ENCODE measurements around the gene UBE2L5.

Gene UBE2L5

GRCh38 chr13:30395192-30396158 is 26.8 kb upstream of the UBE2L5 start:
- peak overlapping the region; percentile 99 for H3K4me3 Mint-ChIP-seq
- H3K36me3 Mint-ChIP-seq, result no peaks in the 10 kb centered on the region
- peaks cover 8% of the 10 kb centered on the region for H3K4me1 Mint-ChIP-seq
- peak overlapping the region; percentile 94 for H3K27ac Mint-ChIP-seq
- peak; percentile 54 to 59 for DNase-seq (ENCODE audit: low spot score in 2 of 2)
- ATAC-seq (ENCODE audit: low read depth), result peak; percentile 89
- H3K9me3 Mint-ChIP-seq, result no peaks in the 10 kb centered on the region
- no peaks in the 10 kb centered on the region for H3K27me3 Mint-ChIP-seq

DNA sequence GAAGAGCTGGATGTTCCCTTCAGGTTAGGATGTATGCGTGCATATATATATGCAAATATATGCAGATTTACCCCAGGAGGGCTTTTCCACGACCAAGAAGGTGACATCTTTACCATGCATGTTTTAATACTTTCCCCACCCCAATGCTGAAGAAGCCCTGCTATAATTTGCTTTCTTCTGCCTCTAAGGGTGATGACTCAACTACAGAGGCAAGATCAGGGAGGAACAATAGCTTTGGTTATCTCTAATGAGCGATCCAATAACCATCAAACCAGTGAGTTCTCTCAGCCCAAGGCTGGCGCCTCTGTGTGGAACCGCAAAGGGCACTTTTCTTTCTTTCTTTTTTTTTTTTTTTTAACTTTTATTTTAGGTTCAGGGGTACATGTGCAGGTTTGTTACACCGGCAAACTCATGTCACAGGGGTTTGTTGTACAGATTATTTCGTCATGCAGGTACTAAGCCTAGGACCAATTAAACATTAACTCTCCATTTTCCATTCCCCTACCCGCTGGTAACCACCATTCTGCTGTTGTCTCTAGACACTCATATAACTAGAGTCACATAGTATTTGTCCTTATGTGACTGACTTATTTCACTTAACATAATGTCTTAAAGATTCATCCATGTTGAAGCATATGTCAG is 25.7 kb upstream of the UBE2L5 start:
- H3K27me3 Mint-ChIP-seq, result no peaks in the 10 kb centered on the region
- ATAC-seq (ENCODE audit: low read depth) (peak; percentile 23), DNase-seq (ENCODE audit: low spot score in 2 of 2) (no peak)
- peak overlapping the region; percentile 14 for H3K4me3 Mint-ChIP-seq
- H3K27ac Mint-ChIP-seq, result no peak overlapping the region
- H3K36me3 Mint-ChIP-seq, result no peaks in the 10 kb centered on the region
- H3K4me1 Mint-ChIP-seq, result peaks cover 8% of the 10 kb centered on the region
- H3K9me3 Mint-ChIP-seq, result no peaks in the 10 kb centered on the region

GRCh38 chr13:30398601-30399072 is 23.7 kb upstream of the UBE2L5 start:
- Mint-ChIP-seq H3K9me3 (no peaks in the 10 kb centered on the region), H3K27me3 (no peaks in the 10 kb centered on the region), H3K4me1 (peaks cover 8% of the 10 kb centered on the region), H3K36me3 (no peaks in the 10 kb centered on the region), H3K4me3 (no peak overlapping the region), H3K27ac (no peak overlapping the region)
- ATAC-seq (ENCODE audit: low read depth) (no peak), DNase-seq (ENCODE audit: low spot score in 2 of 2) (no peak)

GRCh38 chr13:30400376-30400775 is 21.9 kb upstream of the UBE2L5 start:
- no peak for ATAC-seq (ENCODE audit: low read depth)
- Mint-ChIP-seq H3K9me3 (no peaks in the 10 kb centered on the region), H3K27me3 (no peaks in the 10 kb centered on the region), H3K4me1 (peaks cover under 1% of the 10 kb centered on the region), H3K4me3 (no peak overlapping the region), H3K36me3 (no peaks in the 10 kb centered on the region), H3K27ac (no peak overlapping the region)
- no peak for DNase-seq (ENCODE audit: low spot score in 2 of 2)

DNA sequence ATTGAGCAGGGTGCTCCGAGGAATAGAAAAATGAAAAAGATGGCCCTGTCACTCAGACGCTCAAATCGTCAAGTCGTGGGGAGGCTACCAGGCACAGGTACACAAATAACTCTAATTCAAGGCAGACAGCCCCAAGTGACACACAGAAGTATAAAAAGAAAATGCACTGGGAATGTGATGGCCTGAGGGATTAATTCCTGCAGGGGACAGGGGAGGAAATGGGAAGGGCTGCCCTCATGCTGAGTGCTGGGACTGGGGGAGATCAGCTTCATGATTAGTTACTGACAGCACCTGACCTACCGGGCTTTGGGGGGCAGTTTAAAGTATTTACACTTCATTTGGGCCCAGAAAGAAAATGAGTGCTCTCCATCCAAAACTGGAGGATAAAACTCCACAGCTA is 20.9 kb upstream of the UBE2L5 start:
- ATAC-seq (ENCODE audit: low read depth) (no peak), DNase-seq (ENCODE audit: low spot score in 2 of 2) (no peak)
- no peak overlapping the region for H3K27ac Mint-ChIP-seq
- H3K4me3 Mint-ChIP-seq, result no peak overlapping the region
- H3K36me3 Mint-ChIP-seq, result no peaks in the 10 kb centered on the region
- H3K4me1 Mint-ChIP-seq, result peaks cover under 1% of the 10 kb centered on the region
- H3K27me3 Mint-ChIP-seq, result no peaks in the 10 kb centered on the region
- no peaks in the 10 kb centered on the region for H3K9me3 Mint-ChIP-seq

DNA sequence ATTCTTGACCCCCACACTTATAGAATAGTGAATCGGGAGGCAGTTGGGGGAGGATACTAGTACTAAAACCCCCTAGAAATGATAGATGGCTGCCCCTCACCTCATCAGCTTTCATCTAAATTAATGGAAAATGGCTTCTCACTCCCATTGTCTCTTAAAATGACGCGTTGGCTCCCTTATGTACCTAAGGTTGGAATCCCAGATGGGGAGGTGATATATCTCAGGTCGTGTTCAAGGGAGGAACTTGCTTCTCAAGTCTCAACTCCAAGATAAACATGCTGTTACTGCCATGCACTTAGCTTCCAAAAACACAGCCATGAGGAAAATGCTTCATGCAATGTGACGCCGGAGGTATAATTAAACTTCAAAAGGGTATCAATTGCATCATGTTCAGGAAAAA is 18.8 kb upstream of the UBE2L5 start:
- H3K4me1 Mint-ChIP-seq, result peaks cover 12% of the 10 kb centered on the region
- H3K27me3 Mint-ChIP-seq, result no peaks in the 10 kb centered on the region
- no peak overlapping the region for H3K27ac Mint-ChIP-seq
- ATAC-seq (ENCODE audit: low read depth) (no peak), DNase-seq (ENCODE audit: low spot score in 2 of 2) (no peak)
- no peak overlapping the region for H3K4me3 Mint-ChIP-seq
- no peaks in the 10 kb centered on the region for H3K36me3 Mint-ChIP-seq
- H3K9me3 Mint-ChIP-seq, result no peaks in the 10 kb centered on the region

GRCh38 chr13:30404207-30404606 is 18.1 kb upstream of the UBE2L5 start:
- Mint-ChIP-seq H3K9me3 (no peaks in the 10 kb centered on the region), H3K36me3 (no peaks in the 10 kb centered on the region), H3K4me3 (no peak overlapping the region), H3K27ac (no peak overlapping the region), H3K27me3 (no peaks in the 10 kb centered on the region), H3K4me1 (peaks cover 12% of the 10 kb centered on the region)
- ATAC-seq (ENCODE audit: low read depth), result no peak
- no peak for DNase-seq (ENCODE audit: low spot score in 2 of 2)

- H3K27ac Mint-ChIP-seq, result peak overlapping the region; percentile 33
- H3K36me3 Mint-ChIP-seq, result no peaks in the 10 kb centered on the region
- H3K4me3 Mint-ChIP-seq, result no peak overlapping the region
- ATAC-seq (ENCODE audit: low read depth) (no peak), DNase-seq (ENCODE audit: low spot score in 2 of 2) (no peak)
- H3K9me3 Mint-ChIP-seq, result no peaks in the 10 kb centered on the region
- no peaks in the 10 kb centered on the region for H3K27me3 Mint-ChIP-seq
- H3K4me1 Mint-ChIP-seq, result peaks cover 22% of the 10 kb centered on the region
Measured at GRCh38 chr13:30406779-30407416, 15.4 kb upstream of the UBE2L5 start.

- peaks cover 31% of the 10 kb centered on the region for H3K4me1 Mint-ChIP-seq
- H3K9me3 Mint-ChIP-seq, result no peaks in the 10 kb centered on the region
- peak overlapping the region; percentile 88 for H3K27ac Mint-ChIP-seq
- no peaks in the 10 kb centered on the region for H3K27me3 Mint-ChIP-seq
- ATAC-seq (ENCODE audit: low read depth), result peak; percentile 89
- no peaks in the 10 kb centered on the region for H3K36me3 Mint-ChIP-seq
- peak; percentile 85 to 88 for DNase-seq (ENCODE audit: low spot score in 2 of 2)
- H3K4me3 Mint-ChIP-seq, result peak overlapping the region; percentile 73
Measured at GRCh38 chr13:30408319-30409101, 13.8 kb upstream of the UBE2L5 start.

GRCh38 chr13:30409886-30410704 is 12.2 kb upstream of the UBE2L5 start:
- no peak for DNase-seq (ENCODE audit: low spot score in 2 of 2)
- H3K27ac Mint-ChIP-seq, result peak overlapping the region; percentile 26
- H3K9me3 Mint-ChIP-seq, result no peaks in the 10 kb centered on the region
- no peak for ATAC-seq (ENCODE audit: low read depth)
- peaks cover 41% of the 10 kb centered on the region for H3K4me1 Mint-ChIP-seq
- no peak overlapping the region for H3K4me3 Mint-ChIP-seq
- no peaks in the 10 kb centered on the region for H3K27me3 Mint-ChIP-seq
- no peaks in the 10 kb centered on the region for H3K36me3 Mint-ChIP-seq

DNA sequence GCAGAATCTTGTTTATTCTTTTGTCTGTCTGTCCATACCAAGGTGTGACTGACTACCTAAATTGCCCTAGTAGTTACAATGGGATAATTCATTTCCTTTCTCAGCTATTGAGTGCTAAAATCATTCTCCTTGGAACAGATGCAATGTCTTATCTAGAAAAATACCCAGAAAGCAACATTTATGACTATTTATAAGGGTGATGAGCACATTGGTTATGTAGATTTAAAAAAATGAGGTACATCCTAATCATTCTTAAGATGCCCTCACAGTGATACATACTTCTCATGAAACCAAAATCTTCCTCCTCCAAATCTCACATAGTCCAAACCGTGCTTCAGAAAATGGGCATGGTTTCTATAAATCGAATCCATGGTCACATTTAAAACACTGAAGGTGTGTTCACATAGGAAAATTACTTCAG is 11.6 kb upstream of the UBE2L5 start:
- no peaks in the 10 kb centered on the region for H3K9me3 Mint-ChIP-seq
- no peaks in the 10 kb centered on the region for H3K36me3 Mint-ChIP-seq
- ATAC-seq (ENCODE audit: low read depth) (no peak), DNase-seq (ENCODE audit: low spot score in 2 of 2) (no peak)
- H3K4me3 Mint-ChIP-seq, result no peak overlapping the region
- no peaks in the 10 kb centered on the region for H3K27me3 Mint-ChIP-seq
- peaks cover 47% of the 10 kb centered on the region for H3K4me1 Mint-ChIP-seq
- H3K27ac Mint-ChIP-seq, result peak overlapping the region; percentile 11

GRCh38 chr13:30412346-30412745 is 9.9 kb upstream of the UBE2L5 start:
- H3K9me3 Mint-ChIP-seq, result no peaks in the 10 kb centered on the region
- no peak overlapping the region for H3K4me3 Mint-ChIP-seq
- H3K27me3 Mint-ChIP-seq, result no peaks in the 10 kb centered on the region
- DNase-seq (ENCODE audit: low spot score in 2 of 2) (no peak), ATAC-seq (ENCODE audit: low read depth) (no peak)
- no peaks in the 10 kb centered on the region for H3K36me3 Mint-ChIP-seq
- peaks cover 48% of the 10 kb centered on the region for H3K4me1 Mint-ChIP-seq
- H3K27ac Mint-ChIP-seq, result no peak overlapping the region

DNA sequence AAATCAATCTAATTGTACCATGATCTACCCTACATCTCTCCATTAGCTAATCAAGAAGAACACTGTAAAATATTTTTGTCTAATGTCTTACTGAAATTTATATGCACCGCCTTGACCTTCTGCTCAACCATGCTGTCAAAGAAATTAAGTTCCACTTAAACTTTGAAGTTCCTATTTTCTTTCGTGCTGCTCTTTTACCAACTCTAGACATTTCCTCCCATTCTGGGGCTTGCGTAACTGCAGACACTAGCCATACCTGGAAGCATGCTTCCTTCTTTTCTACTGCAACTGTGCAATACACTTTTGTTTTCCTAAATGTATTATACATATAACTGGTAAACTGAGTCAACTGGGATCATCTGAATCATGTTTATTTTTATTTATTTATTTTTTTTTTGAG is 8.5 kb upstream of the UBE2L5 start:
- ATAC-seq (ENCODE audit: low read depth) (no peak), DNase-seq (ENCODE audit: low spot score in 2 of 2) (no peak)
- Mint-ChIP-seq H3K4me1 (peaks cover 45% of the 10 kb centered on the region), H3K27me3 (no peaks in the 10 kb centered on the region), H3K36me3 (no peaks in the 10 kb centered on the region), H3K4me3 (no peak overlapping the region), H3K9me3 (no peaks in the 10 kb centered on the region), H3K27ac (no peak overlapping the region)

All from memory B cell (primary cell).